Measurements from ENCODE around the gene TBXAS1. TPM values are rescaled to one million over a fixed set of nuclear protein-coding genes. Genes with fewer than 3 reads are reported as not detected.

The TBXAS1 gene
- total and polyA plus RNA-seq, 4 donors: 4.1 to 22.4 (median 12.2) TPM

- Histone ChIP-seq H3K9ac (ENCODE audit: low read depth in 1 of 2, low read length in 2 of 2) (no peak overlapping the region), H3K4me3 (ENCODE audit: low read depth in 1 of 3, low read length in 3 of 3) (no peak overlapping the region), H3K36me3 (ENCODE audit: control insufficient read depth in 4 of 4, insufficient read depth in 3 of 4, low read depth in 1 of 4, low read length in 3 of 4) (no peaks in the 10 kb centered on the region), H3K4me1 (ENCODE audit: control insufficient read depth in 4 of 4, insufficient read depth in 4 of 4, low read length in 3 of 4) (no peaks in the 10 kb centered on the region), H3K27me3 (ENCODE audit: control insufficient read depth in 4 of 4, insufficient read depth in 4 of 4, low read length in 3 of 4) (no peaks in the 10 kb centered on the region), H3K9me3 (ENCODE audit: control insufficient read depth in 4 of 4, low read length in 3 of 4) (no peaks in the 10 kb centered on the region), H3K27ac (ENCODE audit: low read depth in 1 of 2, low read length in 2 of 2) (no peak overlapping the region)
- no peak for TF ChIP-seq CTCF (IDR thresholded peaks at IDR 0.05; ENCODE audit: low read depth, low read length, missing input control)
- no peak for TF ChIP-seq FOXA2 (IDR thresholded peaks at IDR 0.05)
- no peak for TF ChIP-seq EGR1 (IDR thresholded peaks at IDR 0.05; ENCODE audit: low read depth in 2 of 2)
- TF ChIP-seq HNF4G (IDR thresholded peaks at IDR 0.05): no peak
- no peak for TF ChIP-seq RAD21 (IDR thresholded peaks at IDR 0.05)
- TF ChIP-seq HNF4A (conservative IDR thresholded peaks at IDR 0.05): no peak
- no peak for DNase-seq (ENCODE audit: low spot score)
Observed at GRCh38 chr7:139932531-139932930, 103.5 kb downstream of the TBXAS1 start.

GRCh38 chr7:139936760-139937310, 107.8 kb downstream of the TBXAS1 start:
- H3K4me1 ChIP-seq (ENCODE audit: control insufficient read depth in 4 of 4, insufficient read depth in 4 of 4, low read length in 3 of 4): no peaks in the 10 kb centered on the region
- no peak overlapping the region for H3K27ac ChIP-seq (ENCODE audit: low read depth in 1 of 2, low read length in 2 of 2)
- TF ChIP-seq JUND (IDR thresholded peaks at IDR 0.05) (peak; percentile 80 to 82), REST (IDR thresholded peaks at IDR 0.05) (no peak), ZBTB33 (IDR thresholded peaks at IDR 0.05) (no peak), RXRA (IDR thresholded peaks at IDR 0.05) (peak in 1 of 2 donors; percentile 29), TAF1 (conservative IDR thresholded peaks at IDR 0.05) (no peak), HNF4A (conservative IDR thresholded peaks at IDR 0.05) (no peak), CTCF (IDR thresholded peaks at IDR 0.05; ENCODE audit: low read depth, low read length, missing input control) (no peak)
- H3K9me3 ChIP-seq (ENCODE audit: control insufficient read depth in 4 of 4, low read length in 3 of 4): no peaks in the 10 kb centered on the region
- no peak overlapping the region for H3K4me3 ChIP-seq (ENCODE audit: low read depth in 1 of 3, low read length in 3 of 3)
- 55% methylated on average over 2 of the region's 2 CpGs for WGBS
- no peak for DNase-seq (ENCODE audit: low spot score)
- H3K9ac ChIP-seq (ENCODE audit: low read depth in 1 of 2, low read length in 2 of 2): no peak overlapping the region
- no peaks in the 10 kb centered on the region for H3K27me3 ChIP-seq (ENCODE audit: control insufficient read depth in 4 of 4, insufficient read depth in 4 of 4, low read length in 3 of 4)
- H3K36me3 ChIP-seq (ENCODE audit: control insufficient read depth in 4 of 4, insufficient read depth in 3 of 4, low read depth in 1 of 4, low read length in 3 of 4): no peaks in the 10 kb centered on the region

Measured in liver (tissue), 9 donors.